ENCODE results near the gene GPRC5A. TPM values are rescaled to one million over a fixed set of nuclear protein-coding genes. Genes with fewer than 3 reads are reported as not detected.

GPRC5A gene
- total and polyA plus RNA-seq, 10 of the 15 experiments (the other 5 are each of a cell fraction or from before 2014, with no cell fraction given), result 0.10 to 2.8 (median 1.1) TPM

DNA sequence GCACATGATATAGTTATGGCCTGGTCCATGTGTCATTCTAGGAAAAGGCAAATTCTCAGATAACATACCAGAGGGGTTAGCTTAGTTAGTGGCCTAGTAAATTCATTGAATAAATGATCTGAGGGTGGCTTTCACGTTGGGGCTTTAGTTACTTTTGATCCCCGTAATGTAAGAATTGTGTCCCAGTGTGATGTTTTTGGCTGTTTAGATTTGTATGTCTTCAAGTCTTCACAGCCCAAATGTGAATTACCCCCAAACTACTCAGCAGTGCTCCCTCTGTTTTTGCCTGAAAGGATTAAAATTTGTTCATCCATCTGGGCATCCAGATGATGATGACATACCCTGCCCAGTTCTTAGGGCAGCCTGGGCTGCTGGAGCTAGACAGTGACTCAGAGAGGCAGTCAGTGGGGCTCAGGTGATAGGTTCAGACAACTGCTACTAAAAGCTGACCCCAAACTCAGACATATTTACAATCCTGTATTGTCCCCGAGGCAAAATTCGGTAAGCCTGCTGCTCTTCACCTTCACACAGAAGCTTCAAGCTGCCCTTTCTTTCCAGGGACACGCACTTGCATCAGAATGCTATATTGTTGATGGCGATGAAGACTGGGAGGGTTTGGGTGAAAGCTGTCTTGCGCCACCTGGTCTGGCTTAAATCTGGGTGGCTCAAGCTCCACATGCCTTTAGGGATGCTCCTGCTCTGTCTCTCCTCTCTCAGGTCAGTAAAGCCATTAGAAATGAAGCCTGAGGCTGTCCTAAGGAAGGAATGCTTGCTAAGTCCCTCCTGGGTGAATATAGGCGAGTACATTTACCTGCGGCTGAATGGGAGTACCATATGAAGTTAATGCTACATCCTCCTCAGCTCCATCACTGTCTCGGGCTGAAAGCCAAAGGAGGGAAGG, 50.3 kb downstream of the GPRC5A start:
- BruUV-seq (replicated peaks), result no TSS peak
- Histone ChIP-seq H2AFZ (ENCODE audit: control insufficient read depth, low read depth, low read length) (no peak overlapping the region), H3K4me1 (ENCODE audit: control insufficient read depth, insufficient read depth, low read length) (no peaks in the 10 kb centered on the region), H3K36me3 (ENCODE audit: control insufficient read depth in 2 of 2, insufficient read depth in 2 of 2, low read length in 1 of 2) (no peaks in the 10 kb centered on the region), H3K4me2 (ENCODE audit: control insufficient read depth, insufficient read depth) (no peak overlapping the region), H3K79me2 (ENCODE audit: control insufficient read depth, insufficient read depth, low read length) (no peaks in the 10 kb centered on the region), H3K27me3 (replicated peaks in 1 of 2; ENCODE audit: control insufficient read depth in 2 of 2, insufficient read depth in 2 of 2, low read length in 1 of 2) (peaks cover 0 to 1% of the 10 kb centered on the region in 2 experiments; a peak in 1 of 4 replicates), H3K4me3 (no peak overlapping the region), H4K20me1 (ENCODE audit: control insufficient read depth, insufficient read depth) (no peaks in the 10 kb centered on the region), H3K9me3 (replicated peaks; ENCODE audit: control insufficient read depth, insufficient read depth, low read length) (no peaks in the 10 kb centered on the region), H3K27ac (ENCODE audit: control insufficient read depth, insufficient read depth) (no peak overlapping the region), H3K9ac (ENCODE audit: control insufficient read depth, insufficient read depth, low read length) (no peak overlapping the region)
- no peak for DNase-seq (ENCODE audit: low read depth, low spot score)
- CTCF ChIA-PET, result interaction anchor here (0.7 kb wide), 1 partner anchor 100 kb away, joined by 3 read pairs; no protein-coding TSS in a partner anchor
- POLR2A ChIA-PET, result no interaction called here
- no peak for ATAC-seq
- RAD21 ChIA-PET (ENCODE audit: unreplicated experiment), result no interaction called here
- TF ChIP-seq ZNF24 (IDR thresholded peaks at IDR 0.05) (no peak), SMARCA5 (IDR thresholded peaks at IDR 0.05) (no peak)
- TF ChIP-seq, protein P1, sequence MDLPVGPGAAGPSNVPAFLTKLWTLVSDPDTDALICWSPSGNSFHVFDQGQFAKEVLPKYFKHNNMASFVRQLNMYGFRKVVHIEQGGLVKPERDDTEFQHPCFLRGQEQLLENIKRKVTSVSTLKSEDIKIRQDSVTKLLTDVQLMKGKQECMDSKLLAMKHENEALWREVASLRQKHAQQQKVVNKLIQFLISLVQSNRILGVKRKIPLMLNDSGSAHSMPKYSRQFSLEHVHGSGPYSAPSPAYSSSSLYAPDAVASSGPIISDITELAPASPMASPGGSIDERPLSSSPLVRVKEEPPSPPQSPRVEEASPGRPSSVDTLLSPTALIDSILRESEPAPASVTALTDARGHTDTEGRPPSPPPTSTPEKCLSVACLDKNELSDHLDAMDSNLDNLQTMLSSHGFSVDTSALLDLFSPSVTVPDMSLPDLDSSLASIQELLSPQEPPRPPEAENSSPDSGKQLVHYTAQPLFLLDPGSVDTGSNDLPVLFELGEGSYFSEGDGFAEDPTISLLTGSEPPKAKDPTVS (IDR thresholded peaks at IDR 0.05; ENCODE audit: low read depth, low read length), result no peak
- TF ChIP-seq, protein P2, sequence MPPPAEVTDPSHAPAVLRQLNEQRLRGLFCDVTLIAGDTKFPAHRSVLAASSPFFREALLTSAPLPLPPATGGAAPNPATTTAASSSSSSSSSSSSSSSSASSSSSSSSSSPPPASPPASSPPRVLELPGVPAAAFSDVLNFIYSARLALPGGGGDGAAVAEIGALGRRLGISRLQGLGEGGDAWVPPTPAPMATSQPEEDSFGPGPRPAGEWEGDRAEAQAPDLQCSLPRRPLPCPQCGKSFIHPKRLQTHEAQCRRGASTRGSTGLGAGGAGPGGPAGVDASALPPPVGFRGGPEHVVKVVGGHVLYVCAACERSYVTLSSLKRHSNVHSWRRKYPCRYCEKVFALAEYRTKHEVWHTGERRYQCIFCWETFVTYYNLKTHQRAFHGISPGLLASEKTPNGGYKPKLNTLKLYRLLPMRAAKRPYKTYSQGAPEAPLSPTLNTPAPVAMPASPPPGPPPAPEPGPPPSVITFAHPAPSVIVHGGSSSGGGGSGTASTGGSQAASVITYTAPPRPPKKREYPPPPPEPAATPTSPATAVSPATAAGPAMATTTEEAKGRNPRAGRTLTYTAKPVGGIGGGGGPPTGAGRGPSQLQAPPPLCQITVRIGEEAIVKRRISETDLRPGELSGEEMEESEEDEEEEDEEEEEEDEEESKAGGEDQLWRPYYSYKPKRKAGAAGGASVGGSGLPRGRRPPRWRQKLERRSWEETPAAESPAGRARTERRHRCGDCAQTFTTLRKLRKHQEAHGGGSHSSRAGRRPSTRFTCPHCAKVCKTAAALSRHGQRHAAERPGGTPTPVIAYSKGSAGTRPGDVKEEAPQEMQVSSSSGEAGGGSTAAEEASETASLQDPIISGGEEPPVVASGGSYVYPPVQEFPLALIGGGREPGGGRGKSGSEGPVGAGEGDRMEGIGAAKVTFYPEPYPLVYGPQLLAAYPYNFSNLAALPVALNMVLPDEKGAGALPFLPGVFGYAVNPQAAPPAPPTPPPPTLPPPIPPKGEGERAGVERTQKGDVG (CRISPR knock-in tag; IDR thresholded peaks at IDR 0.05), result no peak
- in situ Hi-C loops (cut with MboI), result no loop called here
- 65% methylated on average over 10 of the region's 10 CpGs for WGBS (ENCODE audit: insufficient coverage, insufficient replicate concordance, low lambda C conversion rate, missing lambda C conversion rate)
- intact Hi-C loops (cut with micrococcal nuclease; ENCODE audit: unreplicated experiment), result no loop called here
- SMC1A ChIA-PET (ENCODE audit: uncharacterized antibody, unreplicated experiment), result no interaction called here
- no peak for FAIRE-seq

Data from GM12878 (cell line).